NT2/D1 (cell line): ENCODE results near the gene PRKD2.

Experiments
- SUZ12 ChIP-seq: IDR thresholded peaks from 2 replicates; pipeline ENCODE4 v1.6.1; 2011; ENCODE audit not compliant: insufficient read length, insufficient read depth; ENCODE audit errors: extremely low read depth
- YY1 ChIP-seq: IDR thresholded peaks from 2 replicates; pipeline ENCODE4 v1.6.1; 2011; ENCODE audit not compliant: insufficient read length, insufficient read depth

DNA sequence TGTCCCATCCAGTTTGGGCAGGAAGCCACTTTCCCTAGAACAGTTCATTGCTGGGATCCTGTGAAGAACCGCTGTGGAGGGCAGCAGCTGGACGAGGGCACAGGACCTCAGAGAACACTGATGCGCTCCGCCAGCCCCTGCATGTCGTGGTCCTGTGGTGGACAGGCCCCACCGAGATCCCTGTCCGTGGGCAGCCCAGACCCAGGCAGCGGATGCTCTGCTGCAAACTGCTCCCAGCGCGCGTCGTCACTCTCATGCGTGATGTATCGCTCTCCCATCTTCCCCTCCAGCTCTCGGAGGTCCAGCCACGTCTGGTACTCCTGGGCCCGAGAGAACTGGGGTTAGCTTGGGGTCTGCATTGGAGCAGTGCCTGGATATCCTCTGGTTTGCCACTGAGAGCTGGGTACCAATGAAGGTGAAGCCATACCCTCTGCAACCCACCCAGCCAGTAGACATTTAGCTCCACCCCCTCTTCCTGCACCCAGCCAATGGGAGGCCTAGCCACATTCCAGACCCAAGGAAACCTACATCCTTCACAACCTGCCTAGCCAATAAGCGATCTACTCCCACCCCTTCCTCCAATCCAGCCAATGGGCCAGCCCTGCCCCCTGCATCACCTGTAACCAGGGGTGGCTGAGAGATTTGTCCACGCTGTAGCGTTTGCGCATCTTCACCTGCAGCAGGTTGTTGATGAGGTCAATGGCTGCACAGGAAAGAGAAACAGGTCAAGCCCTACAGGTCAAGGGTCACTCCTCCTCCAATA lies 42.3 kb downstream of the PRKD2 start:
- TF ChIP-seq YY1 (no peak), SUZ12 (no peak)
